HL-60 (cell line): ENCODE data around the gene PSMB10.

Source experiments
- DNase-seq, 2 experiments: peaks; one replicate each; pipeline ENCODE4 v3.0.0-alpha.2; 2010 to 2020; ENCODE audit warnings: low read depth in 1 of 2, low spot score in 1 of 2
- H3K27ac ChIP-seq: fragments of 250-450 bp; sonication (Bioruptor Pico); replicated peaks from 2 replicates; pipeline ENCODE4 v1.5.1; 2020; ENCODE audit warnings: mild to moderate bottlenecking, moderate library complexity
- H3K27me3 ChIP-seq: fragments of 250-450 bp; sonication (Bioruptor Pico); 2 replicates; pipeline ENCODE4 v1.5.1; 2021; ENCODE audit warnings: mild to moderate bottlenecking, moderate library complexity; ENCODE audit not compliant: insufficient read depth, poor library complexity, severe bottlenecking
- H3K4me3 ChIP-seq: replicated peaks from 2 replicates; pipeline ENCODE4 v1.5.1; 2011; ENCODE audit warnings: mild to moderate bottlenecking, control low read depth, low read length; ENCODE audit not compliant: insufficient read depth
- CTCF ChIP-seq: IDR thresholded peaks from one replicate; pipeline ENCODE4 v1.5.1; 2011; ENCODE audit warnings: low read length, control low read depth, inconsistent platforms; ENCODE audit not compliant: insufficient read depth
- GABPA ChIP-seq: IDR thresholded peaks from 2 replicates; pipeline ENCODE4 v1.6.1; 2012; ENCODE audit warnings: low read depth
- POLR2AphosphoS5 ChIP-seq: IDR thresholded peaks from 2 replicates; pipeline ENCODE4 v1.6.1; 2012; ENCODE audit warnings: low read depth
- REST ChIP-seq: IDR thresholded peaks from 2 replicates; pipeline ENCODE4 v1.6.1; 2012; ENCODE audit warnings: low read depth; ENCODE audit not compliant: insufficient replicate concordance
- SPI1 ChIP-seq: IDR thresholded peaks from 2 replicates; pipeline ENCODE4 v1.6.1; 2012; ENCODE audit warnings: low read depth, mild to moderate bottlenecking, borderline replicate concordance

PSMB10 gene

GRCh38 chr16:67964477-67965131, 28.0 kb upstream of the PSMB10 start:
- H3K27ac ChIP-seq, result no peak overlapping the region
- H3K27me3 ChIP-seq, result no peaks in the 10 kb centered on the region
- no peak overlapping the region for H3K4me3 ChIP-seq
- TF ChIP-seq GABPA (no peak), SPI1 (no peak), REST (no peak), CTCF (no peak), POLR2AphosphoS5 (no peak)
- no peak for DNase-seq

GRCh38 chr16:67963662-67964321, 27.1 kb upstream of the PSMB10 start:
- Histone ChIP-seq H3K27me3 (no peaks in the 10 kb centered on the region), H3K4me3 (no peak overlapping the region), H3K27ac (no peak overlapping the region)
- no peak for DNase-seq
- TF ChIP-seq REST (no peak), POLR2AphosphoS5 (no peak), SPI1 (no peak), CTCF (no peak), GABPA (no peak)

GRCh38 chr16:67963292-67963661, 26.6 kb upstream of the PSMB10 start:
- TF ChIP-seq SPI1, result no peak
- TF ChIP-seq REST, result no peak
- no peak for TF ChIP-seq CTCF
- no peak for TF ChIP-seq GABPA
- TF ChIP-seq POLR2AphosphoS5, result no peak
- DNase-seq, result no peak
- Histone ChIP-seq H3K27ac (no peak overlapping the region), H3K27me3 (no peaks in the 10 kb centered on the region), H3K4me3 (no peak overlapping the region)
